Neuronal stem cell (in vitro differentiated cells): ENCODE data around the gene BARX2.

Experiments used
- DNase-seq: peaks from one replicate; pipeline ENCODE4 v3.0.0-alpha.2; 2013; ENCODE audit warnings: low spot score
- H2AFZ ChIP-seq: one replicate; pipeline ENCODE4 v1.6.1; 2013; ENCODE audit warnings: mild to moderate bottlenecking, low read length, inconsistent platforms
- H2AK5ac ChIP-seq: 2 replicates; pipeline ENCODE4 v1.6.1; 2013; ENCODE audit warnings: low read depth, mild to moderate bottlenecking, inconsistent platforms, low read length, moderate library complexity, mixed read lengths
- H2BK120ac ChIP-seq: 2 replicates; pipeline ENCODE4 v1.6.1; 2013; ENCODE audit warnings: low read depth, mild to moderate bottlenecking, inconsistent platforms, low read length, moderate library complexity, mixed read lengths
- H2BK12ac ChIP-seq: one replicate; pipeline ENCODE4 v1.6.1; 2013; ENCODE audit warnings: low read length, inconsistent platforms
- H2BK15ac ChIP-seq: 2 replicates; pipeline ENCODE4 v1.6.1; 2013; ENCODE audit warnings: mild to moderate bottlenecking, low read length, inconsistent platforms, mixed read lengths
- H2BK5ac ChIP-seq: one replicate; pipeline ENCODE4 v1.6.1; 2013; ENCODE audit warnings: inconsistent platforms, mild to moderate bottlenecking, low read length, moderate library complexity
- H3K14ac ChIP-seq: one replicate; pipeline ENCODE4 v1.6.1; 2013; ENCODE audit warnings: low read length, inconsistent platforms
- H3K18ac ChIP-seq: 2 replicates; pipeline ENCODE4 v1.6.1; 2013; ENCODE audit warnings: low read length, inconsistent platforms
- H3K23ac ChIP-seq: 2 replicates; pipeline ENCODE4 v1.6.1; 2013; ENCODE audit warnings: low read depth, mild to moderate bottlenecking, mixed read lengths, low read length, inconsistent platforms; ENCODE audit not compliant: poor library complexity
- H3K27ac ChIP-seq: replicated peaks from 3 replicates; pipeline ENCODE4 v1.5.1; 2013; ENCODE audit warnings: low read length, inconsistent platforms
- H3K27me3 ChIP-seq, 3 experiments: 2 replicates each; pipeline ENCODE4 v1.6.1; 2013; ENCODE audit warnings: low read length in 3 of 3, mild to moderate bottlenecking in 2 of 3, inconsistent platforms in 1 of 3, low read depth in 1 of 3, mixed read lengths in 1 of 3, moderate library complexity in 1 of 3; ENCODE audit not compliant: control insufficient read depth in 3 of 3, insufficient read depth in 3 of 3
- H3K36me3 ChIP-seq, 2 donors: replicated peaks in 1 of 2; 2 replicates each; pipeline ENCODE4 v1.6.1; 2013; ENCODE audit warnings: low read length in 2 of 2; ENCODE audit not compliant: control insufficient read depth in 2 of 2, insufficient read depth in 2 of 2
- H3K4ac ChIP-seq: 2 replicates; pipeline ENCODE4 v1.6.1; 2013; ENCODE audit warnings: inconsistent platforms, mild to moderate bottlenecking, low read length, moderate library complexity
- H3K4me1 ChIP-seq, 2 donors: 1 replicate in 1 of 2; 2 replicates in 1 of 2; pipeline ENCODE4 v1.6.1; 2013; ENCODE audit warnings: low read length in 2 of 2, low read depth in 1 of 2; ENCODE audit not compliant: control insufficient read depth in 2 of 2, insufficient read depth in 1 of 2
- H3K4me2 ChIP-seq: one replicate; pipeline ENCODE4 v1.6.1; 2013; ENCODE audit warnings: mild to moderate bottlenecking, low read length, inconsistent platforms; ENCODE audit not compliant: insufficient read depth, poor library complexity, severe bottlenecking
- H3K4me3 ChIP-seq, 2 donors: 2 replicates each; pipeline ENCODE4 v1.5.1; 2013; ENCODE audit warnings: low read length in 2 of 2, mild to moderate bottlenecking in 2 of 2, inconsistent platforms in 1 of 2, moderate library complexity in 1 of 2
- H3K79me1 ChIP-seq: one replicate; pipeline ENCODE4 v1.6.1; 2013; ENCODE audit warnings: low read depth, mild to moderate bottlenecking, inconsistent platforms, low read length, moderate library complexity
- H3K9ac ChIP-seq: one replicate; pipeline ENCODE4 v1.6.1; 2013; ENCODE audit warnings: mild to moderate bottlenecking, low read depth, low read length, inconsistent platforms; ENCODE audit not compliant: poor library complexity
- H3K9me3 ChIP-seq, 2 donors: replicated peaks in 1 of 2; 2 replicates each; pipeline versions ENCODE3 to v1.6.1; 2013; ENCODE audit warnings: low read length in 2 of 2, mild to moderate bottlenecking in 2 of 2, inconsistent platforms in 1 of 2, low read depth in 1 of 2, mixed read lengths in 1 of 2, moderate library complexity in 1 of 2; ENCODE audit not compliant: control insufficient read depth in 2 of 2, insufficient read depth in 1 of 2
- H4K8ac ChIP-seq: one replicate; pipeline ENCODE4 v1.6.1; 2013; ENCODE audit warnings: low read depth, mild to moderate bottlenecking, inconsistent platforms, low read length, moderate library complexity
- H4K91ac ChIP-seq: one replicate; pipeline ENCODE4 v1.6.1; 2013; ENCODE audit warnings: low read length, low read depth, mild to moderate bottlenecking, inconsistent platforms; ENCODE audit not compliant: poor library complexity
- WGBS, 2 donors: extraction: QIAGEN DNeasy Blood & Tissue Kit; methylation state at CpG; one replicate each; pipeline ENCODE4 v1.1.7; 2013; ENCODE audit warnings: missing lambda C conversion rate in 2 of 2, mixed read lengths in 1 of 2; ENCODE audit not compliant: insufficient read length in 2 of 2, insufficient replicate concordance in 1 of 2; ENCODE audit errors: extremely low coverage in 2 of 2; 5-methylcytosine and 5-hydroxymethylcytosine counted together

BARX2 gene

GRCh38 chr11:129460714-129461113 is 85.1 kb downstream of the BARX2 start:
- H3K27me3 ChIP-seq, result no peaks in the 10 kb centered on the region
- H3K14ac ChIP-seq, result no peak overlapping the region
- H3K4me1 ChIP-seq, result peaks cover 0 to 12% of the 10 kb centered on the region in 2 donors
- WGBS, 2 donors, result no CpG with 5 or more reads among the region's 2 CpGs
- H2BK120ac ChIP-seq, result no peak overlapping the region
- no peak overlapping the region for H2AK5ac ChIP-seq
- H3K4ac ChIP-seq, result no peak overlapping the region
- no peak overlapping the region for H4K91ac ChIP-seq
- no peak overlapping the region for H2BK5ac ChIP-seq
- no peaks in the 10 kb centered on the region for H3K79me1 ChIP-seq
- H2BK12ac ChIP-seq, result no peak overlapping the region
- no peak overlapping the region for H3K9ac ChIP-seq
- no peak overlapping the region for H3K18ac ChIP-seq
- no peak overlapping the region for H3K4me3 ChIP-seq
- no peak overlapping the region for H3K27ac ChIP-seq
- no peak overlapping the region for H3K4me2 ChIP-seq
- no peak overlapping the region for H4K8ac ChIP-seq
- no peak overlapping the region for H2AFZ ChIP-seq
- no peak for DNase-seq
- H3K36me3 ChIP-seq, result no peaks in the 10 kb centered on the region
- no peak overlapping the region for H3K23ac ChIP-seq
- H2BK15ac ChIP-seq, result no peak overlapping the region
- no peaks in the 10 kb centered on the region for H3K9me3 ChIP-seq

GRCh38 chr11:129484068-129484467 is 108.4 kb downstream of the BARX2 start:
- Histone ChIP-seq H3K36me3 (no peaks in the 10 kb centered on the region), H2AK5ac (no peak overlapping the region), H2BK120ac (no peak overlapping the region), H2BK15ac (no peak overlapping the region), H2BK12ac (no peak overlapping the region), H2BK5ac (no peak overlapping the region), H3K9me3 (no peaks in the 10 kb centered on the region), H4K91ac (no peak overlapping the region), H3K27ac (no peak overlapping the region), H3K18ac (no peak overlapping the region), H3K9ac (no peak overlapping the region), H3K4me2 (no peak overlapping the region), H4K8ac (no peak overlapping the region), H3K79me1 (no peaks in the 10 kb centered on the region), H3K4me1 (no peaks in the 10 kb centered on the region), H3K14ac (no peak overlapping the region), H3K27me3 (no peaks in the 10 kb centered on the region), H3K23ac (no peak overlapping the region), H3K4me3 (no peak overlapping the region), H3K4ac (no peak overlapping the region), H2AFZ (no peak overlapping the region)
- WGBS, 2 donors, result no CpG with 5 or more reads among the region's 1 CpG
- DNase-seq, result no peak

- WGBS, 2 donors, result no CpG with 5 or more reads among the region's 1 CpG
- Histone ChIP-seq H3K79me1 (no peaks in the 10 kb centered on the region), H3K9me3 (no peaks in the 10 kb centered on the region), H3K4me3 (no peak overlapping the region), H3K9ac (no peak overlapping the region), H2BK120ac (no peak overlapping the region), H2BK12ac (no peak overlapping the region), H3K27me3 (no peaks in the 10 kb centered on the region), H3K4ac (no peak overlapping the region), H3K18ac (no peak overlapping the region), H2AK5ac (no peak overlapping the region), H3K27ac (no peak overlapping the region), H4K91ac (no peak overlapping the region), H3K4me1 (peaks cover 0 to 1% of the 10 kb centered on the region in 2 donors), H2BK5ac (no peak overlapping the region), H4K8ac (no peak overlapping the region), H2BK15ac (no peak overlapping the region), H3K4me2 (no peak overlapping the region), H3K36me3 (no peaks in the 10 kb centered on the region), H2AFZ (no peak overlapping the region), H3K14ac (no peak overlapping the region), H3K23ac (no peak overlapping the region)
- no peak for DNase-seq
These were observed 113.6 kb downstream of the BARX2 start for GRCh38 chr11:129489249-129489648.

GRCh38 chr11:129490004-129490403 is 114.4 kb downstream of the BARX2 start:
- Histone ChIP-seq H3K79me1 (no peaks in the 10 kb centered on the region), H3K4ac (no peak overlapping the region), H3K18ac (no peak overlapping the region), H3K9me3 (no peaks in the 10 kb centered on the region), H3K27ac (no peak overlapping the region), H3K23ac (no peak overlapping the region), H4K91ac (no peak overlapping the region), H2BK5ac (no peak overlapping the region), H3K4me3 (no peak overlapping the region), H4K8ac (no peak overlapping the region), H2AK5ac (no peak overlapping the region), H2BK120ac (no peak overlapping the region), H3K27me3 (no peaks in the 10 kb centered on the region), H2BK12ac (no peak overlapping the region), H2BK15ac (no peak overlapping the region), H3K36me3 (no peaks in the 10 kb centered on the region), H3K4me1 (peaks cover 0 to 1% of the 10 kb centered on the region in 2 donors), H3K9ac (no peak overlapping the region), H3K4me2 (no peak overlapping the region), H3K14ac (no peak overlapping the region), H2AFZ (no peak overlapping the region)
- no peak for DNase-seq
- no CpG with 5 or more reads among the region's 6 CpGs for WGBS, 2 donors
